Measurements from ENCODE around the gene MEGF11.

MEGF11 gene

DNA sequence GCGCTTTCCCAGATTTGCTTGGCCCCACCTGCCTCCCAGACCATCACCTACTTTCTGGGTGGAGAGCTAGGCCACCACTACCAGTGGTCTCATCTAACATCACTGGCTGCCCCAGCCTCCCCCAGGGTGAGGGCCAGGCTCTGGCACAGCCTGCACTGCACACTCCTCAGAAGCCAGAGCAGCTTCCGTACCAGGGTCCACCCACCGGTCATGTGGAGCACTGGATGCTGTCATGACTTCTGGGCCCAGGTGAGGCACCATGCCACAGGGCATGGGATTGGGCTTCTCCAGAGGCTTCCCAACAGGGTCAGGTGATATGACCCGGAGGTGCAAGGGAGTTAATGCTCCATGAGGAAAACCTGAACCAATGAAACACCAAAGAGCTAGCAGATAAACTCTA is 14.0 kb downstream of the MEGF11 start:
- no peak for DNase-seq (ENCODE audit: low spot score)

DNA sequence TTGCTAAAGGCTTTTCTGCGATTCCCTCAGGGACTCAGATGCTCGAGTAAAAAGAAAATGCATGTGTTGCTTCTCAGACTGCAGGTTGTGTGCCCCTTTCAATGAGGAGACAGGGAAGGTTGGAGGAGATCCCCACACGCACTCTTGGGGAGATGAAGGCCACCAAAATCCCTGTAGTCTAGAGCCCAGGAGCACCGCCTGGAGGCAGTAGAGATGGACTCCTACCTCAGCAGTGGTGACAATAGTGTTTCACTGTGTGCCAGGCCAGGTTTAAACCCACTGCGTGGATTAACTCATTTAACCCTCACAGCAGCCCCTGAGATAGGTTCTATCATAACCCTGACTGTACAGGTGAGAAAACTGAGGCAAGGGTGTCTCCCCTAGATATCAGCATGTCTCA is 15.2 kb downstream of the MEGF11 start:
- DNase-seq (ENCODE audit: low spot score): no peak

DNA sequence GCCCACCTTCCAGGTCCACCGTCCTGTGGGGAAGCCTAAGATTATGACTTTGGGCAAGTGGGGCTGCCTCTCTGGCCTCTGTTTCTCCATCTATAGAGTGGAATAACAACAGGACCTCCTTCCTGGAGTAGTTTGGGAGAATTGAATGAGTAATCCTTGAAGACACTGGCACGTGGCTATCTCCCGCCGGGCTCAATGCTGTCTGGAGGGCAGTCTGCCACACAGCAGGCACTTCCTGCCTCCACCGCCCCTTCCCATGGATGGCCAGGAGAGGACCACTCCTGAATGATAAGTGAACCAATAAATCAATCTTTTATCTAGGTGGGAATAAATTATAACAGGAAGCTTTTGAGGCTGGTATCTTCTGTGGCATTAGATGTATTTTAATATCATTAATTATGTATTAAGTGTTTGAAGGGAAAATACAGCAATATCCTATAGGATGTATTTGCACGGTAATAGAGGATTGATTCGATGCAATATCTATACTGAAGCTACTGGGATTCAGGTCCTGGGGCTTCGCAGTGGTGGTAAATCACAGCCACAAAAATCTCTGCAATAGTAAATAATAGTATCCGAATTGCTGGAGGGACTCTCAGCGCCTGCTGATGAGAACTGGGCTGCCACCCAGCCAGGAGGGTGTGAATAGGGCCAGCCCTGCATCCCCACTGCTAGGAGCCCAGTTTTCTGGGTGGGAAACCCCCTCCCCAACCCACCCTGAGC is 15.9 kb downstream of the MEGF11 start:
- no peak for DNase-seq (ENCODE audit: low spot score)

DNA sequence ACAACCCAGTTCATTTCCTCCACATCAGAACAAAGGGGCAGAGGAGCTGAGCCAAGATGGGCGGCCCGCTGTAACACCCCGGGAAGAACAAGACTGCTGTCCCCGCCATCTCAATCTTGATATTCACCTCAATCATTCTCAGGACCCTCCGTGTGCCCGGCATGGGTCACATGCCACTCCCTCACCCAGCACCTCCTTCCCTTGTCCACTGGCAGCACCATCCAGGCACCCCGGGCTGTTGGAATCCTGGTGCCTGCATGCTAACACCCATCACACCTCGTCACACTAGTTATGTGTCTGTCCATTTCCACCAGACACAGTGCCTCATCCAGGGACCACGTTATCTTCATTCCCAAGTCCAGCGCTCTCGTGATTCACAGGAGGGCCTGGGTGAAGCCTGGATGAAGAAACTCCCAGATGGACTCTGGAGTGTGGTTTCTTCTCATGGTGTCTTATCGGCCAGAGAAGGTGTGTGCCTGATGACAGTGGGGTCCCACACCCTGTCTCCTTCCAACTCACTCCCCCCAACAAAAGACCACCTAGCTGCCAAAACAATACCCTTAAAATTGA is 16.7 kb downstream of the MEGF11 start:
- DNase-seq (ENCODE audit: low spot score): no peak

DNA sequence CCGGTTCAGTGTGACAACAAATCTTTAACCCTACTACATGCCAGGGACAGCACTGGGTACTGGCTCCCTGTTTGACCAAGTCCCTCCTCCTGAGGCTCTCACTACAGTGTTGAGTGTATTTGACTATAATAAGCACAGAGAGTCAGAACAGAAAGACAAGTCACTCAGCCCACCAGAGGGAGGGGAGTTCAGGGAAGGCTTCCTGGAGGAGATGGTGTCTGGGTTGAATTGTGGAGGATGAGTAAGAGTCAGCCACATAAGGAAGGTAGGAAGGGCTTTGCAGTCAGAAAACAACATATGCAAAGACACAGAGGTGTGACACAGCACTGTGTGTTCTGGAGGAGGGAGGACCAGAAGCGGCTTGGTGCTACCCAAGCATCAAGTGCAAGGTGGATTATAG is 17.7 kb downstream of the MEGF11 start:
- DNase-seq (ENCODE audit: low spot score): no peak

DNA sequence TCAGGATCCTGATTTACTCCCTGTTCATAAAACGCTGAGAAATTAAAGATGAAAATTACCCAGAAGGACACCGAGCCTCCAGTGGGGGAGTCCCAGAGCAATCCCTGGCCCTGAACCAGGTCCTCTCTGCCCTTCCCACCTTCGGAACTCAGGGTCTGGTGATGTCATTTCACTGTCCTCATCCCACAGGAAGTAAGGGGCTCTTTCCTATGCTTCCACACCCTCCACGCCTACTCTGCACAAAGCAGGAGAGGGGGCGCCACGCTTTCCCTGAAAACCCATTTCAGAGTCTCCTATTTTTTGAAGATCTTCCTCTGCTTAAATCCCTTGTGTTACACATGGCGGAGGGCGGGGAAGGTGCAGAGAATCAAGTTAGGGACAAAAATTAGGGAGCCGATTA is 18.8 kb downstream of the MEGF11 start:
- no peak for DNase-seq (ENCODE audit: low spot score)

DNA sequence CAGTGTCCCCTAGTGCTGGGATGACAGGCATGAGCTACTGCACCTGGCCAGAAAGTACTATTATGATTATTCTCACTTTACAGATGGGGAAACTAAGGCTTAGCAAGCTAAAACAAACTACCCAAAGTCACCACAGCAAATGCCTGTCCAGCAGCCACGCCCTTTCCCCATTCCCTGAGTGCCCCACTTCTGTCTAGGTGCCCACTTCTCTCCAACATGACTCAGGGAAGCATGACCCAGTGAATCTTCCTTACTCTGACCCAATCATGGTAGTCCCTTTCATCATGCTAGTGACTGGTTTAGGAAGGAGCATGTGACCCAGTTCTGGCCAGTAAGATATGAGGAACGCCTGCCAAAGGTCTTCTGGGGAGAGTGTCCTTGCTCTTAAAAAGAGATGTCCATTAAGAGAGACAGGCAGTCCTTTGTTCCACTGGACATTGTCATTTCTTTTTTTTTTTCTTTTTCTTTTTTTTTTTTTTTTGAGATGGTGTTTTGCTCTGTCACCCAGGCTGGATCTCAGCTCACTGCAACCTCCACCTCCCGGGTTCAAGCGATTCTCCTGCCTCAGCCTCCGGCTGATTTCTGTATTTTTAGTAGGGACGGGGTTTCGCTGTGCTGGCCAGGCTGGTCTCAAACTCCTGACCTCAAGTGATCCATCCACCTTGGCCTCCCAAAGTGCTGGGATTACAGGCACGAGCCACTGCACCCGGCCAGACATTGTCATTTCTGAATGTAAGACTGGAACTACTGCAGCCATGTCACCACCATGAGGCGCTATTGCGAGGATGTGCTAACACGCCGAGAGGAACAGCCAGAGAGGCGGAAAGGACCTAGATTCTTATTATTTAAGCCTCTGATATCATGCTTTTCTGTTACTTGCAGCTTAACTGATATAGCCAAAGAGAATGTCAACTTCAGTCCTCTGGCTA is 19.8 kb downstream of the MEGF11 start:
- no peak for DNase-seq (ENCODE audit: low spot score)

DNA sequence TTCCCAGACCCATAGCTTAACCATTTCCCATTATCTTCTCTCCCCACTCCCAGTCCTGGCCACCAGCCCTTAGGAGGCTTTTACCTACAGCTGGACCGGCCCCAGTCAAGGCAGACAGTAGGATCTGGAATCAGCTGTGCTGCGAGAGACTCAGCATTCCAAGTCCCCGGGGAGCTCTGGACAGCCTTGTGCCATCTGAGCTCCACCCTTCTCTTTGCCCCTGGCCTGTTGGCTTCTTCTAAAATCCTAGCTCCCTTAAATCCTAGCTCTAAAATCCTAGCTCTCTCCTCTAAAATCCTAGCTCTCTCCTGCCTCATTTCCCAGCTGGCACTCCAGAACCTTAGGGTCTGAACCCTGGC is 21.3 kb downstream of the MEGF11 start:
- DNase-seq (ENCODE audit: low spot score): no peak

DNA sequence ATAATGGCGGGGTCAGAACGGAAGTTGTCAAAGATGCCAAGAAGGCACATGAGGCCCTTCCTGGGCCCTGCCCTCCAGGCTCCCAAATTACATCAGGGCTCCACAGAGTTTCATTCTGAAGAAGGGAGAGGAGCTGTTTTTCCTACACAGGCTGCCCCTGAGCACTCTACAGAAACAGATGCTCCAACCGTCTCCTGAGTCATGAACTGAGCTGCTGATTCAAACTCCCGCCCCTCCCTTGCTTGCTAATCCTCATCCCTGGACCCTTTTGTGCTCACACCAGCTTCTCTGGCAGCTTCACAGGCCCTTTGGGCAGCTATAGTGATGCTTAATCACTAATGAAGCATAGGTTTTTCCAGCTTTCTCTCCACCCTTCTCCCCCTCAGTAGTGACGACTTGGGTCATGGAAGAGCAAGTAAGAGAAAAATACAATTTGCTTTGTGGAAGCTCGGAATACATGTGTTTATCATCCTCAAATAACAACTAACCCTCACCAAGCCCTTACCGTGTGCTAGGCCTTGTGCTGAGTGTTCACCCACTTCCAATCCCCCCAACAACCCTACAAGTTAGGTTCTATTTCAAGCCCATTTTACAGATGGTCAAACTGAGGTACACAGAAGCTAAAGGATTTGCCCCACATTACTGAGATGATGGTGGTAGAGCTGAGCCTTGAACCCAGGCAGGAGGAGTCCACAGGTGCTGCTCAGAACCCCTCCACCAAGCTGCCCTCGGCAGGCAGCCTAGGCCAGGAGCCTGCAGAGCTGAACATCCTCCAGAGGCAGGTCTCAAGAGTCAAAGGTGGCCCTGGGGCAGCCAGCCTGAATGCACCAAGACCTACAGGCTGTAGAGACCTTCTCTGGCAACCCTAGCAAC is 21.9 kb downstream of the MEGF11 start:
- DNase-seq (ENCODE audit: low spot score): no peak

DNA sequence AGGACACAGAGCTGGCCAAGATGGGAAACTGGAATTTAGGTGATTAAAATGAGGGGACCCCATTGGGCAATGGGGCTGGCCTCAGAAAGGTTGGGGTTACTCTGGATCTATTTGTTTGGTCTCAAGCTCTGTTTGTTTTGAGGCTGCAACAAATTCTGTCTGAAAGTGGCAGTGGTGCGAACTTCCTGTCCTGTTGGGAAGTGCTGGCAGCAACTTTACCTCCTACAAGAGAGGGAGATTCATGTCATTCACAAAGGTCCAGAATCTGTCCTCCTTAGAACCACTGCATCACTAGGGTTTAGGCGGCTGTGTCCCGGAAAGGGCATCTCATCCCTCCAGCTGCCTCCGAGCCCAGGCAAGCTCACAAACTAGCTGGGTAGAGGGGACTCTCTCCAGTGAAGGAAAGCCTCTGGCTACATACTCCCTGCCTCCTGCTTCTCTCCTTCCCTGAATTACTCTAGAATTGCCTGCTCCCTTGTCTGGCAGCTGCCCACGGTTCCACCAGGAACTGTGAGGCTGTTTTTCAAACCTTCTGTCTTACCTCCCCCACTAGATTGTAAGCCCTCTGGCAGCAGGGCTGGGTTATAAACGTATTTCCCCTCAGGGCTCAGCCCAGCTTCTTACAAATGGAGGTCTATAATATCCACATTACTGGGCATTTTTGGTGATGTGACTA is 23.6 kb downstream of the MEGF11 start:
- no peak for DNase-seq (ENCODE audit: low spot score)

DNA sequence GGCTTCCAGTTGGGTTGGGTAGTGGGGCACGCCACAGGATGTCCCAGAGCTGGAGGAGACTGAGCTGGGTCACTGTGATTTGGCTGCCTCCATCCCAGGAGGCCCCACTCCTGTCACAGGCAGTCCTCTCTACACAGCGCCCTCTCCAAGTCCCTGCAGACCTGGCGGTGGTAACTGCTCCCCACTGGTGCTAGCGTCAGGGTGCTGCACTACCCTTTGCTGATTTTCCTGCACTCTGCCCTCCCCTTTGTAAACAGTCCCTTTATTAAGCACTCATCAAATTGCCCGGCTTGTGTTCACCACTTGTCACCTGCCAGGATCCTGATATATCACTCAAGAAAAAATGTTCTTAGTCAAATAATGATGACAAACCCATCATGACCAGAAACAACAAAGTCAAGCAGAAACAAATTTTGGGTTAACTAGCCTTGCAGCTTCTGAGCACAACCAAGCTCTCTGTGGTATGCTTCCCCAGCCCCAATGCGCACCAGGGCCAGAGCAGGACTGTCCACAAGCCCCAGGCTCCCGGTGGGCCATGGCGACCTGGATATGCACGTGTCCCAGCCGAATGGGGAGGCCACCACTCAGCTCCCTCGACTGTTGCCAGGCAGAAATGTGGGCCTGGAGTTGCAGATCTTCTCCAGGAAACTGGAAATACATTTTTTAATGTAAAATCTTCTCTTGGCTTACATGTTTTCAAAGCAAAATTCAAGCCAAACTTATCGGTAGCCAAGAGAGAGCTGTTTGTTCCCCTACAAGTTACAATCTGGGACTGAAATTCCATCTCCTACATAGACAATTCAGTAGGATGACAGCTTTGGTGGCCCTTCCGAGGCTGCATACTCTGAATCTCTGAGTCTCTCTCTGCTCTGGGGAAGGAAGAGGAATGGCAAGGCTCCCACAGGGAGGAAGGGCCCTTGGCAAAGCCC is 24.5 kb downstream of the MEGF11 start:
- DNase-seq (ENCODE audit: low spot score): no peak

DNA sequence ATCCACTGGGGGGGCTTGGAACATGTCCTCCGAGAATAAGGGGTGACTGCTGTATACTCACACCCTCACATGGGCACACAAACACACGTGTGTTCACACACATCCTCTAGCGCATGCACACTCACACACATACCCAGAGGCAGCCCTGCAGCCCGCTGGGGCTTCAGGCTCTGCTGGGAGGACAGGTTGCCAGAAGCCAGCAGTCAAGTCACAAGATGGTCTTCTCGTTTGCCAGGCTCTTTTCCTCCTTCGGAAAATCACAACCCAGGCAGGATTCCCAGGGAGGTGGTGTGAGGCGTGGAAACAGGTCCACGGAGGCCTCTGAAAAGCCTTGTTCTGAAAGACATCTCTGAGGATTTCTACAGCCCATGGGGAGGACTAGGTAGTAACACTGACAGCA is 26.8 kb downstream of the MEGF11 start:
- DNase-seq (ENCODE audit: low spot score): no peak

DNA sequence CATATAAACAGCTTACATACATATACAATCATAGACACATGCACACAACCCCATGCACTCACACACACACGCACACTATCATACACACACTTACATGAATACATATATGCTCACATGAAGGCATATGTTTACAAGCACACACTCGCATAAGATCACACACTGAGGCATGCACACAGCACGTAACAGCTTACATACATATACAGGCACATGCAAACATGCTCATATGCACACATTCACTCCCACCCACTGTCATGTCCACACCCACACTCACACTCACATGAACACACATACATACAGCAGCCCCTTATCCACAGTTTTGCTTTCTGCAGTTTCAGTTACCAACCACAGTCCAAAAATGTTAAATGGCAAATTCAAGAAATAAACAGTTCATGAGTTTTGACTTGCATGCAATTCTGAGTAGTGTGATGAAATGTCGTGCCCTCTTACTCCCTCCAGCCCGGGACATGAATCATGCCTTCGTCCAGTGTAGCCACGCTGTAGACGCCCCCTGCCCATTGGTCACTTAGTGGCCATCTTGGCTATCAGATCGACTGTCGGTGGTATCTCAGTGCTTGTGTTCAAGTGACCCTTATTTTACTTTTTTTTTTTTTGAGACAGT is 27.8 kb downstream of the MEGF11 start:
- DNase-seq (ENCODE audit: low spot score): no peak

DNA sequence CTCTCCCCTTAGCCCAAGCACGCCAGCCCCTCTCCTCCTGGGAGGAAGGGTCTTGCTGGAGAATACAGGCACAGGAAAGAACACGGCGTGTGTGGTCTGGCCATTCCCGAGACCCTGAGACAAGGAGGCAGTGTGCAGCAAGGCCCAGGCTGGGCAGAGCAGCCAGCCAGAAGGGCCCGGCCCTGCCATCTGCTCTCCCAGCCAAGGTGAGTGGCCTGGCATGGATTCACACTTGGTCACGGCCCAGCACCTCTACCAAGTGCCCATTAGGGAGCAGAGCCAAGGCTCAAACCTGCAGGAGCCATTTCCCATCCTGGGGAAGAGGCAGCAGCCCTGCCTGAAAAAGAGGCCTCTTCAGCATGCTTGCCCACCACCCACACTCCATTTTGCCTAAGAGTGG is 28.6 kb downstream of the MEGF11 start:
- no peak for DNase-seq (ENCODE audit: low spot score)

DNA sequence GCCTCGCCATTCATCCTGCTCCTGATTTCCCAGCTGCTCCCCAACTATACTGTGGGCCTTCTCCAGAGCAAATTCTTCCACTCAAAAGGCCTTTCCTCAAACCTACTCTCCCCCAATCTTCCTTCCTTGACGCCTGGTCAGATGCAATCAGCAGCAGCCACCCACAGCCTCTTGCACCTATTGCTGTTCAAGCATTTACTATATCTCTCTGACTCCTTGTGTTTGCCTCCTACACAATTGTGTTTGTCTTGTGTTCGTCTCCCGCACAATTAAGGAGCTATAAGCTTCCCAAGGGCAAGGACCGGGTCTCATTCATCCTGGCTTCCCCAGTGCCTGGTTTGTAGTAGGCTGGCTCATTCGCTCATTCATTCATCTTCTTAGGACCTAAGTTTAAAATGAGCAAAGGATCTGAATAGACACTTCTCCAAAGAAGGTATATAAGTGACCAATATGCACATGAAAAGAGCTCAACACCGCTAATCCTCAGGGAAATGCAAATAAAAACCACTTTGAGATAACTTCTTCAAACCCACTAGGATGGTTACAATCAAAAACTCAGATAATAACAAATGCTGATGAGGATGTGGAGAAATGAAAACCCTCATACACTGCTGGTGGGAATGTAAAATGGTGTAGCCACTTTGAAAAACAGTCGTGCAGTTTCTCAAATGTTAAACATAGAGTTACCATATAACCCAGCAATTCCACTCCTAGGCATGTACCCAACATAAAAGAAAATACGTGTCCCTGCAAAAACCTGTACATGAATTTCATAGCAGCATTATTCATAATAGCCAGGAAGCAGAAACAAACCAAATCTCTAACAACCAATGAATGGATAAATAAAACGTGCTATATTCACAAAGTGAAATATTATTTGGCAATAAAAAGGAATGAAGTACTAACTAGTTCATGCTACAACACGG is 31.0 kb downstream of the MEGF11 start:
- no peak for DNase-seq (ENCODE audit: low spot score)

DNA sequence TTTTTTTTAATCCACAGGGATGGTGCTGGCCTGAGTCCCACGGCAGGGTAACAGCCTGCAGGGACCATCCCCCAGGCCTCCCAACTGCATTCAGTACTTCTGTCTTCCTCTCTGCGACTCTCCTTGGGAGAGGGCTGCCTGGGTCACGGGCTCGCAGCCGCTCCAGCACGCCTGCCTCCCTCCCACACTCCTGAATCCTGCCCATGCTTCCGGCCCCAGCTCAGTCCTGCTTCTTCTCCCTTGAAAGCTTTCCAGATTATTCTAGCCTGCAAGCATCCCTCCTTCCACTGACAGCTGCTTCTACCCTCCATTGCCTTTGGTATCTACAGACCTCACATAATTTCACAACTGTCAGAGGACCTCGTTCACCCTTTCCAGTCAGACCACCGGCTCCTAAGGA is 32.4 kb downstream of the MEGF11 start:
- no peak for DNase-seq (ENCODE audit: low spot score)

DNA sequence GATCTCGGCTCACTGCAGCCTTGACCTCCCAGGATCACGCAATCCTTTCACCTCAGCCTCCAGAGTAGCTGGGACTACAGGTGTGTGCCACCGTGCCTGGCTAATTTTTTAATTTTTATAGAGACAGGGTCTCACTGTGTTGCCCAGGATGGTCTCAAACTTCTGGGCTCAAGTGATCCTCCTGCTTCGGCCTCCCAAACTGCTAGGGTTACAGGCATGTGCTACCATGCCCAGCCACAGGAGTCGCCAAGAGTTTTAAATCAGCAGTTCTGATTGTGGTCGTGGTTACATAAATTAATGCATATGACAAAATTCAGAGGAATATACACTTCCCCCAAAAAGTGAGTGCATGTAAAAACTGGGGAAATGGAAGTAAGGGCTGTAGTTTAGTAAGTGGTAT is 32.9 kb downstream of the MEGF11 start:
- DNase-seq (ENCODE audit: low spot score): no peak

DNA sequence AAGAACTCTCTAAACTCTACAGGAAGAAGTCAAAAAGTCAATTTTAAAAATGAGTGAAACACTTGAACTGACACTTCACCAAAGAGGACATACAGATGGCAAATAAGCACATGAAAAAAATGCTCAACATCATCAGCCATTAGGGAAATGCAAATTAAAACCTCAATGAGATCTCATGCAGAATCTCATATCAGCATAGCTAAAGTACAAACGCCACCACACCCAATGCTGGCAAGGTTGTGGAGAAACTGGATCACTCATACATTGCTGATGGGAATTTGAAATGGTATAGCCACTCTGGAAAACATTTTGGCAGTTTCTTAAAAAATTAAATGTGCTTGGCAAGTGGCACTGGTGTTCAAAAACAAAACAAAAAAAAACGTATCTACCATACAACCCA is 34.2 kb downstream of the MEGF11 start:
- no peak for DNase-seq (ENCODE audit: low spot score)

DNA sequence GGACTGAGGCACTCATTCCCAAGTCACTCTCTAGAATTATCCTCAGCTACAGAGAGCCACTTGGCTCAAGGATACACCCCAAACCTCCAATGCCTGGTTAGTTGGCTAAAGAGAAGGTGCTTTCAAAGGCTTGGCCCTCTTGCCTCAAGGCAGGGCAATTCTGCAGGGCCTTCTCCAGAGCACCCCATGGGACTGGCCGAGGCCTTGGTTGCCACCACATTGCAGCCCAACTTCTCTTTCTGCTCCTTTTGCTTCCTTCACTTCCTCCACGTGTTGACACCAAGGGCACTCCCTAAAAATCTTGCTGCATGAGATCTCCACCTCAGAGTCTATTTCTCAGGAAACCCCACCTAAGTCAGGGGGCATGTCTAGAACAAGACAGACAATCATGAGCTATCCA is 36.7 kb downstream of the MEGF11 start:
- no peak for DNase-seq (ENCODE audit: low spot score)
